ENCODE measurements around the gene TSPAN11. TPM values are rescaled to one million over a fixed set of nuclear protein-coding genes. Genes with fewer than 3 reads are reported as not detected.

The TSPAN11 gene
- total and polyA plus RNA-seq, 2 of the 4 experiments (the other 2 are of a cell fraction) = 0.18 to 0.26 TPM

GRCh38 chr12:30911207-30911606 lies 15.3 kb upstream of the TSPAN11 start:
- Histone ChIP-seq H3K14ac (replicated peaks; ENCODE audit: low read depth, low read length) (no peak overlapping the region), H2BK5ac (ENCODE audit: low read depth, low read length, poor library complexity, severe bottlenecking) (no peak overlapping the region), H3K27me3 (ENCODE audit: control insufficient read depth, insufficient read depth, low read length) (peaks cover 5% of the 10 kb centered on the region; the same call in 1 of the 2 replicates), H2BK15ac (ENCODE audit: low read depth, low read length) (no peak overlapping the region), H3K27ac (ENCODE audit: insufficient read depth, low read length) (no peak overlapping the region), H3K18ac (ENCODE audit: low read depth, low read length) (no peak overlapping the region), H3K9me3 (ENCODE audit: control insufficient read depth, insufficient read depth, low read length) (no peaks in the 10 kb centered on the region), H4K91ac (ENCODE audit: insufficient read depth, low read depth, low read length) (no peak overlapping the region), H3K36me3 (ENCODE audit: control insufficient read depth, insufficient read depth, low read length) (no peaks in the 10 kb centered on the region), H3K79me1 (ENCODE audit: low read depth in 1 of 2, low read length in 2 of 2) (no peaks in the 10 kb centered on the region), H3K4me2 (ENCODE audit: low read depth, low read length) (no peak overlapping the region), H2BK120ac (ENCODE audit: low read depth, low read length) (no peak overlapping the region), H3K4me3 (ENCODE audit: insufficient read depth, low read depth, low read length) (no peak overlapping the region), H3K9ac (ENCODE audit: low read depth, low read length) (no peak overlapping the region), H2AFZ (replicated peaks; ENCODE audit: low read length, poor library complexity) (no peak overlapping the region), H3K9me1 (ENCODE audit: insufficient read depth, low read length) (no peaks in the 10 kb centered on the region), H2AK5ac (ENCODE audit: low read depth, low read length) (no peak overlapping the region), H3K4ac (ENCODE audit: low read depth, low read length) (no peak overlapping the region), H3K4me1 (ENCODE audit: control insufficient read depth, insufficient read depth, low read length) (peaks cover 4% of the 10 kb centered on the region; the same call in 1 of the 2 replicates), H4K5ac (ENCODE audit: low read depth, low read length) (no peak overlapping the region), H2BK20ac (ENCODE audit: low read depth, low read length) (no peak overlapping the region), H3K56ac (ENCODE audit: extremely low read depth, insufficient read depth, low read length) (no peak overlapping the region), H2AK9ac (replicated peaks; ENCODE audit: low read depth, low read length, poor library complexity) (no peak overlapping the region), H3K23ac (ENCODE audit: low read depth, low read length) (no peak overlapping the region), H4K20me1 (ENCODE audit: insufficient read depth, low read length) (no peaks in the 10 kb centered on the region), H4K8ac (ENCODE audit: low read depth in 2 of 2, low read length in 2 of 2) (no peak overlapping the region)
- 18% methylated on average over 3 of the region's 6 CpGs; no CpG with 5 or more reads in 1 of the 2 experiments for WGBS, 2 experiments (ENCODE audit: extremely low coverage in 2 of 2, insufficient read length in 1 of 2)
- no peak for ATAC-seq (ENCODE audit: low read depth)
- TF ChIP-seq POLR2A (IDR thresholded peaks at IDR 0.05; ENCODE audit: low read depth, low read length) (no peak), MAFK (IDR thresholded peaks at IDR 0.05; ENCODE audit: low read depth, low read length) (no peak), NFE2L2 (IDR thresholded peaks at IDR 0.05; ENCODE audit: low read depth, low read length) (no peak), MAZ (IDR thresholded peaks at IDR 0.05; ENCODE audit: borderline replicate concordance, low read depth, low read length) (no peak), MXI1 (IDR thresholded peaks at IDR 0.05; ENCODE audit: borderline replicate concordance, low read depth, low read length) (no peak), CHD1 (IDR thresholded peaks at IDR 0.05; ENCODE audit: low read depth, low read length) (no peak), BHLHE40 (IDR thresholded peaks at IDR 0.05; ENCODE audit: low read depth, low read length) (no peak), SMC3 (IDR thresholded peaks at IDR 0.05; ENCODE audit: low read depth, low read length) (no peak), FOS (IDR thresholded peaks at IDR 0.05; ENCODE audit: low read depth, low read length) (no peak), CEBPB (IDR thresholded peaks at IDR 0.05; ENCODE audit: low read depth, low read length) (no peak), CTCF (conservative IDR thresholded peaks at IDR 0.05; ENCODE audit: low read depth, low read length) (no peak), RCOR1 (IDR thresholded peaks at IDR 0.05; ENCODE audit: insufficient replicate concordance, low read length) (no peak)
- CTCF ChIA-PET = no interaction called here
- intact Hi-C loops (cut with micrococcal nuclease) = no loop called here
- BruUV-seq (replicated peaks) = no TSS peak
- POLR2A ChIA-PET (ENCODE audit: unreplicated experiment) = no interaction called here
- dilution Hi-C loops (cut with HindIII; ENCODE audit: low sequenced_read_pairs, unreplicated experiment) = no loop called here
- in situ Hi-C loops (cut with MboI; ENCODE audit: low sequenced_read_pairs) = no loop called here
- DNase-seq = no peak

All from IMR-90 (cell line).